Measurements from ENCODE around the gene CERS1.

The CERS1 gene

GRCh38 chr19:18832306-18833140, 63.4 kb downstream of the CERS1 start:
- DNase-seq, result peak; percentile 13 to 18

- DNase-seq, result peak; percentile 86 to 93
Observed at GRCh38 chr19:18831524-18832305, 64.2 kb downstream of the CERS1 start, which contains the start of gene UPF1. UPF1 (plus strand) TSS chr19:18831959; CDS start chr19:18832210, 251 bp downstream.

GRCh38 chr19:18830488-18830887, 65.5 kb downstream of the CERS1 start:
- no peak for DNase-seq

GRCh38 chr19:18828786-18829185, 67.2 kb downstream of the CERS1 start:
- peak; percentile 47 to 66 for DNase-seq

All from inflammatory macrophage treated with lipopolysaccharide for 1 hour (primary cell).